ENCODE results near the gene EID3. TPM values are rescaled to one million over a fixed set of nuclear protein-coding genes. Genes with fewer than 3 reads are reported as not detected.
"Not testable (repeated sequence)": the region's sequence is repeated elsewhere in the genome, so short reads cannot be mapped to it uniquely, and the experiment has no call there.

The EID3 gene
- total RNA-seq, 3 donors from 2014 or later: 6.7 to 13.3 (median 12.1) TPM

DNA sequence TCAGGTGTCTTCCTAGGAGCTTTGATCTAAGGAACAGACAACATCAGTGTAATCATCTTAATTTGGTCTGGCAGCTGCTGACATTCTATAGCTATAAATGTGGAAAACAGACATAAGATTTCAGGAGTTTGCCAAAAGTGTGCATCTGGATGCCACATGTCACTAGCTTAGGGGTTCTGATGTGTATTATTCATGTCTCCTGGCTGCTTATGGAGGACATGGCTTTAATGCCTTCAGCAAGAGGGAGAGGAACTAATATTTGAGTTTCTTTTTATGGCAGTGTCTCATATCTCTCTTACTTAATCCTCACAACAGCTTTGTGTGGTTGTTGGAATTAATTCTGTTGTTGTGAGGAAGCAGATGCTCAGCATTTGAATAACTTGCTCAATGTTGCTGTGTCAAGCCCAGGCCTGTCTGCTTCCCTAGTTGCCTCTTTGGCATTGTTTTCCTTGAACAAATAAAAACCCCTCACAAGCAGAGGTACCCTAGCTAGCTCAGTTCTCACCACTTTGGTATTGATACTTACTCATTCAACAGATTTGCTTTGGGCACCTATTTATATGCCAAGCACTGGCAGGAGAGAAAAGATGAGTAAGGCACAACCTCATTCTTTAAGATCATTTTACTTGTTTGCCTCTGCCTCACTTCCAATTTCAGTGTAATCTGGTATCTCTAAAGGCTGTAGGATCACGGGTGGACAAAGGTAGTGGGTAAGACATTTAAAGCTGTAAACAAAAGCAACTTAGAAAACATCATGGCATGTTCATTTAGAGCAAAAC is 39.8 kb upstream of the EID3 start:
- H3K27ac ChIP-seq: peak overlapping the region; percentile 11 to 19
- H3K9me3 ChIP-seq: no peaks in the 10 kb centered on the region
- no peak for TF ChIP-seq POLR2A (IDR thresholded peaks at IDR 0.05)
- TF ChIP-seq POLR2AphosphoS5 (IDR thresholded peaks at IDR 0.05): no peak
- TF ChIP-seq, protein P1, sequence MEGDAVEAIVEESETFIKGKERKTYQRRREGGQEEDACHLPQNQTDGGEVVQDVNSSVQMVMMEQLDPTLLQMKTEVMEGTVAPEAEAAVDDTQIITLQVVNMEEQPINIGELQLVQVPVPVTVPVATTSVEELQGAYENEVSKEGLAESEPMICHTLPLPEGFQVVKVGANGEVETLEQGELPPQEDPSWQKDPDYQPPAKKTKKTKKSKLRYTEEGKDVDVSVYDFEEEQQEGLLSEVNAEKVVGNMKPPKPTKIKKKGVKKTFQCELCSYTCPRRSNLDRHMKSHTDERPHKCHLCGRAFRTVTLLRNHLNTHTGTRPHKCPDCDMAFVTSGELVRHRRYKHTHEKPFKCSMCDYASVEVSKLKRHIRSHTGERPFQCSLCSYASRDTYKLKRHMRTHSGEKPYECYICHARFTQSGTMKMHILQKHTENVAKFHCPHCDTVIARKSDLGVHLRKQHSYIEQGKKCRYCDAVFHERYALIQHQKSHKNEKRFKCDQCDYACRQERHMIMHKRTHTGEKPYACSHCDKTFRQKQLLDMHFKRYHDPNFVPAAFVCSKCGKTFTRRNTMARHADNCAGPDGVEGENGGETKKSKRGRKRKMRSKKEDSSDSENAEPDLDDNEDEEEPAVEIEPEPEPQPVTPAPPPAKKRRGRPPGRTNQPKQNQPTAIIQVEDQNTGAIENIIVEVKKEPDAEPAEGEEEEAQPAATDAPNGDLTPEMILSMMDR (IDR thresholded peaks at IDR 0.05): no peak
- intact Hi-C loops (cut with DNase I; ENCODE audit: low total_unique reads): no loop called here
- no peaks in the 10 kb centered on the region for H3K27me3 ChIP-seq
- no peaks in the 10 kb centered on the region for H3K36me3 ChIP-seq
- H3K4me3 ChIP-seq: no peak overlapping the region
- H3K4me1 ChIP-seq: no peaks in the 10 kb centered on the region
- no peak for DNase-seq (ENCODE audit: low spot score in 2 of 2)

DNA sequence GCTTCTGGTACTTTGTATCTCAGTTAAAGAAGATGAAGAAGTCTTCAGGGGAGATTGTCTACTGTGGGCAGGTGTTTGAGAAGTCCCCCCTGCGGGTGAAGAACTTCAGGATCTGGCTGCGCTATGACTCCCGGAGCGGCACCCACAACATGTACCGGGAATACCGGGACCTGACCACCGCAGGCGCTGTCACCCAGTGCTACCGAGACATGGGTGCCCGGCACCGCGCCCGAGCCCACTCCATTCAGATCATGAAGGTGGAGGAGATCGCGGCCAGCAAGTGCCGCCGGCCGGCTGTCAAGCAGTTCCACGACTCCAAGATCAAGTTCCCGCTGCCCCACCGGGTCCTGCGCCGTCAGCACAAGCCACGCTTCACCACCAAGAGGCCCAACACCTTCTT is 38.1 kb upstream of the EID3 start:
- H3K9me3 ChIP-seq; H3K27me3 ChIP-seq; H3K4me1 ChIP-seq; H3K36me3 ChIP-seq; H3K27ac ChIP-seq; intact Hi-C loops (cut with DNase I; ENCODE audit: low total_unique reads); H3K4me3 ChIP-seq; DNase-seq (ENCODE audit: low spot score in 2 of 2): not testable (repeated sequence)

GRCh38 chr12:104272938-104273337 is 30.6 kb upstream of the EID3 start:
- Histone ChIP-seq H3K27me3 (no peaks in the 10 kb centered on the region), H3K4me1 (no peaks in the 10 kb centered on the region), H3K27ac (no peak overlapping the region), H3K9me3 (no peaks in the 10 kb centered on the region), H3K4me3 (no peak overlapping the region), H3K36me3 (no peaks in the 10 kb centered on the region)
- intact Hi-C loops (cut with DNase I; ENCODE audit: low total_unique reads): no loop called here
- DNase-seq (ENCODE audit: low spot score in 2 of 2): no peak
- TF ChIP-seq, protein P1 (IDR thresholded peaks at IDR 0.05): no peak
- TF ChIP-seq POLR2A (IDR thresholded peaks at IDR 0.05) (no peak), POLR2AphosphoS5 (IDR thresholded peaks at IDR 0.05) (no peak)

- TF ChIP-seq, protein P1 (IDR thresholded peaks at IDR 0.05): no peak
- TF ChIP-seq POLR2AphosphoS5 (IDR thresholded peaks at IDR 0.05): no peak
- TF ChIP-seq POLR2A (IDR thresholded peaks at IDR 0.05): no peak
- intact Hi-C loops (cut with DNase I; ENCODE audit: low total_unique reads): no loop called here
- no peak overlapping the region for H3K27ac ChIP-seq
- no peak for DNase-seq (ENCODE audit: low spot score in 2 of 2)
- no peak overlapping the region for H3K4me3 ChIP-seq
- H3K9me3 ChIP-seq: no peaks in the 10 kb centered on the region
- H3K36me3 ChIP-seq: no peaks in the 10 kb centered on the region
- no peaks in the 10 kb centered on the region for H3K27me3 ChIP-seq
- no peaks in the 10 kb centered on the region for H3K4me1 ChIP-seq
These were observed 30.0 kb upstream of the EID3 start for GRCh38 chr12:104273503-104273902.

DNA sequence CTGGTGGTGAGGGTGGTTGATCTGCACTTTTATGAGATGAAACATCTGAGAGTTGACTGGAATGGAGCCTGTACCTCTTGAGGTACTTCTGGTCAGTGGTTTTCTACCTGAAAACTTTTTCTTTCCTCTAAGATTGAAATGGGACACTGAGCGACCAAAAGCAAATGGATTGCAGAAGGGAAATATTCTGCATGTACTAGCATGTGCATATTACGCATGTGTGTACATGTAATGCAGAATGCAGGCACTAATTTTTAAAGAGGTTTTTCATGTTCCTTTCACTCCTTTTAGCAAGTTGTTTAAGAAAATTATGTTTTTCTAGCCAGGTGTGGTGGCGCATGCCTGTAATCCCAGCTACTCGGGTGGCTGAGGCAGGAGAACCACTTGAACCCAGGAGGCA is 28.7 kb upstream of the EID3 start:
- Histone ChIP-seq H3K4me1 (no peaks in the 10 kb centered on the region), H3K36me3 (no peaks in the 10 kb centered on the region), H3K27me3 (no peaks in the 10 kb centered on the region), H3K9me3 (no peaks in the 10 kb centered on the region), H3K27ac (no peak overlapping the region), H3K4me3 (no peak overlapping the region)
- TF ChIP-seq POLR2A (IDR thresholded peaks at IDR 0.05) (no peak), POLR2AphosphoS5 (IDR thresholded peaks at IDR 0.05) (no peak)
- TF ChIP-seq, protein P1 (IDR thresholded peaks at IDR 0.05): no peak
- intact Hi-C loops (cut with DNase I; ENCODE audit: low total_unique reads): no loop called here
- DNase-seq (ENCODE audit: low spot score in 2 of 2): no peak
